K562 (cell line): Measurements from ENCODE around the gene ERMP1.
A peak's percentile ranks its signal among the peaks of the same experiment; 100 is the strongest.

Experiments used
- CTCF ChIP-seq, 3 experiments: IDR thresholded peaks in 2 of 3; conservative IDR thresholded peaks in 1 of 3; 2 replicates each; pipeline ENCODE4 v1.5.1; 2011 to 2012; ENCODE audit warnings: low read length in 3 of 3, mild to moderate bottlenecking in 3 of 3, control low read depth in 2 of 3, improper control_type of control experiment in 1 of 3, inconsistent platforms in 1 of 3, low read depth in 1 of 3, mixed read lengths in 1 of 3, moderate library complexity in 1 of 3; ENCODE audit not compliant: insufficient read depth in 2 of 3
- EP300 ChIP-seq: IDR thresholded peaks from 2 replicates; pipeline ENCODE4 v1.6.1; 2012; ENCODE audit warnings: low read length, improper control_type of control experiment
- LARP7 ChIP-seq: fragments of 450-650 bp; IDR thresholded peaks from 2 replicates; pipeline ENCODE4 v1.6.1; 2016
- NFIC ChIP-seq: fragments of 450-650 bp; IDR thresholded peaks from 2 replicates; pipeline ENCODE4 v1.6.1; 2017; ENCODE audit warnings: mild to moderate bottlenecking, inconsistent platforms
- RAD21 ChIP-seq, 2 experiments: fragments of 250-450 bp in 1 of 2; fragments of 450-650 bp in 1 of 2; sonication (Bioruptor Pico) in 1 of 2; formaldehyde crosslinking in 1 of 2; IDR thresholded peaks in 1 of 2; conservative IDR thresholded peaks in 1 of 2; 2 replicates each; pipeline versions ENCODE4 v1.4.0 to v1.8.0; 2020 to 2022; ENCODE audit warnings: mild to moderate bottlenecking in 2 of 2, moderate library complexity in 1 of 2
- SP1 ChIP-seq: sonication (generic); formaldehyde crosslinking; IDR thresholded peaks from 2 replicates; pipeline ENCODE4 v1.8.1; 2022; ENCODE audit warnings: mild to moderate bottlenecking, missing genetic modification reagents
- TFAM ChIP-seq: fragments of 250-450 bp; sonication (Bioruptor Pico); conservative IDR thresholded peaks from 2 replicates; pipeline ENCODE4 v1.5.0; 2021; ENCODE audit warnings: mild to moderate bottlenecking, moderate library complexity
- ZNF133 ChIP-seq: fragments of 250-450 bp; sonication (Bioruptor Pico); IDR thresholded peaks from 2 replicates; pipeline ENCODE4 v1.4.0; 2020; ENCODE audit warnings: mild to moderate bottlenecking

GRCh38 chr9:5870691-5871090, 37.8 kb upstream of the ERMP1 start:
- TF ChIP-seq ZNF133 (CRISPR knock-in tag) (no peak), NFIC (peak; percentile 86), TFAM (CRISPR knock-in tag) (no peak), RAD21 (CRISPR knock-in tag; conservative IDR thresholded peaks at IDR 0.05 in 1 of 2, IDR thresholded peaks at IDR 0.05 in 1 of 2) (no peak), SP1 (CRISPR knock-in tag) (no peak), EP300 (no peak), LARP7 (no peak), CTCF (IDR thresholded peaks at IDR 0.05 in 2 of 3, conservative IDR thresholded peaks at IDR 0.05 in 1 of 3; ENCODE audit: insufficient read depth in 2 of 3, low read depth in 1 of 3, low read length in 3 of 3) (no peak)
